ENCODE data around the gene AGPS.
"Not testable (repeated sequence)": the region's sequence is repeated elsewhere in the genome, so short reads cannot be mapped to it uniquely, and the experiment has no call there.

The AGPS gene

DNA sequence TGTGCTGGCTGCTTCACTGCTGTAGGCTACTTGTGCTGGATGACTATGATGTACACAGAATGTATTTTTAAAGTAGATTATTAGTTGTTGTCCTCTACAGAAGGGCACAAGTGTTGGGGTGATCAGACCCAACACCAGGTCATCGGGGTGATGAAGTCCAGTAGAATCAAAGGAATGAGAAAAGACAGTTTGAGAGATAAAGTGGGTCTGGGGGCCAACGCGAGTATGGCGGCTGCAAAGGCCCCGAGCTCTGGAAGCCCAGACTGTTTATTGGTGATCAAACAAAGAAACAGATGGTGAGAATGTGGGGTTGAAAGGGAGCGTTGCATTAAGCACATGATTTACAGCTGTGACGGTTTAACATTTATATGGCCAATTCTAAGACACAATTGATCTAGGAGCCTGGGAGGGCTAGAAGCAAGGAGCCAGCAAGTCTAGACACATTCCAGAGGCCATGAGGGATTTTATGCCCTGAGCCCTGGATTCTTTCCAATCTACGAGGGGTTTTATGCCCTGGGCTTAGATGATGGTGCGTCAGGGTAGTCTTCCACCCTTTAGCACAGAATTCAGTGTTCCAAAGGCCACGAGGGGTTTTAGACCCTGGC is 153.5 kb downstream of the AGPS start:
- intact Hi-C loops (cut with DNase I) = no loop called here
- no peak for DNase-seq

DNA sequence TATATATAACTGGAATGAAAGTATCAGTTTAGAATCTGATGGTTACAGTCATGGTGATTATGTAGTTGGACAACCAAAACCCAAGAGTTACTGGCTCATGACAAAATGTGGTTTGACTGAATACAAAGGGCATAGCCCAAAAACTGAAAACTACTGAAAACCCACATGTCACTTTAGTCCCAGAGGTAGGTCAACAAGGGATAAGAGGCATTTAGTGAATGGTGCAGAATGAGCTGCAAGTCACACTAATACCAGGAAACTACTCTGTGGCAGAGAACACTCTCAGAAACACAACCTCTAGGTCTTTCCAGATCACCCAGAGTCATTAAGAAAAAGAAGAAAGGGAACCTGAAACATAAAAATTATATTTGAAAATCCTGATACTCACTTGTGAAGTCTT is 154.5 kb downstream of the AGPS start:
- DNase-seq = no peak
- intact Hi-C loops (cut with DNase I) = no loop called here

DNA sequence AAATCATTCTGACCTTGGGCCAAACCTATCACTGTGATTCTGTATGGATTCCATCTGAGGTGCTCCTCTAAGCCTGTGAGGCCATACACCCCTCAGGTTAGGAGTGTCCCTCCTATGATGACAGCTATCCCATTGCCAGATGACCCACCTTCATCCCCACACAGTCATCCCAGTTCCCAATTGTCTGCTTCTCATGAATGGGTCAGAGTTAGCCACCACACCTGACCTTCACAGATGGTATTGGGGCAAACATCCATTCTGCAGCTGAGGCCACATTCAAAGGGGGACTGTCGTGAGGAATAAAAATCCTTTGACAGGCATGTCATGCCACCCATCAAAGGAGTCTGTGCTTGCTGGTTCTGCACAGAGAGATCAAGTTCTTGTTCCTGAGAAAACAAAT is 155.2 kb downstream of the AGPS start:
- intact Hi-C loops (cut with DNase I) = no loop called here
- no peak for DNase-seq

DNA sequence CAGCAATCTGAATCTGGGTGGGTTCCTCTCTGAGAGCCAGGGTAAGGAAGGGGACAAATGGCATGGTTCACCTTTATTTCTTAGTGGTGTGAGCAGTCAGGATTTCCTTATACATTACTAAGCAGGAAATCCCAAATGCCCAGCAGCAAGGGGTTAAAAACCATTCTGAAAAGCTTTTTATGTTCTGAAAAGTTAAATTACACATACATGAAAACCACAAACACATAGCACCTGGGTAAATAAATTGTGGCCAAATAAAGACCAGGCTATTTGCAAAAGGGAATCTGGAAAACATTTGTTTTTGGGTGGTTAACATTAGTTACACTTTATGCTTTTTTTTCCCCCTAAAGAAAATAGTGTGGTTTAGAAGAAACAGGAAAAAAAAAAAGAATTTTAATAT is 156.1 kb downstream of the AGPS start:
- intact Hi-C loops (cut with DNase I) = no loop called here
- no peak for DNase-seq

DNA sequence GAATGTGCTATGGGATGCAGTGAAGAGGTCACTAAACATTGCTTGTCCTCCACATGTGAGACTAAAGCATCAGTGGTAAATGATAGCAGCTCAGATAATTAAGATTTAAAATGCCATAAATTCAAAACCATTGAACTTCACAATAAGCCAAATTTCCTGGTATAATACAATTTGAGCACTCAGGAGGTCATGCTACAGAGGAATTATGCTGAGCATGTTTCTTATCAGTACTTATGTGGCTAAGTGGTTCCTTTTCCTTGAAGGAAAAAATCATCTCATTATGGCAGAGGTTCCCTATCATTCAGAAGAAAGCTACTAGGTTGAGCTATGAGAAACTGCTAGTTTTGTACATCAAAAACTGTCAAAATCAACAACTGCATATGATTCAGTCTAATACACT is 156.6 kb downstream of the AGPS start:
- intact Hi-C loops (cut with DNase I) = no loop called here
- no peak for DNase-seq

DNA sequence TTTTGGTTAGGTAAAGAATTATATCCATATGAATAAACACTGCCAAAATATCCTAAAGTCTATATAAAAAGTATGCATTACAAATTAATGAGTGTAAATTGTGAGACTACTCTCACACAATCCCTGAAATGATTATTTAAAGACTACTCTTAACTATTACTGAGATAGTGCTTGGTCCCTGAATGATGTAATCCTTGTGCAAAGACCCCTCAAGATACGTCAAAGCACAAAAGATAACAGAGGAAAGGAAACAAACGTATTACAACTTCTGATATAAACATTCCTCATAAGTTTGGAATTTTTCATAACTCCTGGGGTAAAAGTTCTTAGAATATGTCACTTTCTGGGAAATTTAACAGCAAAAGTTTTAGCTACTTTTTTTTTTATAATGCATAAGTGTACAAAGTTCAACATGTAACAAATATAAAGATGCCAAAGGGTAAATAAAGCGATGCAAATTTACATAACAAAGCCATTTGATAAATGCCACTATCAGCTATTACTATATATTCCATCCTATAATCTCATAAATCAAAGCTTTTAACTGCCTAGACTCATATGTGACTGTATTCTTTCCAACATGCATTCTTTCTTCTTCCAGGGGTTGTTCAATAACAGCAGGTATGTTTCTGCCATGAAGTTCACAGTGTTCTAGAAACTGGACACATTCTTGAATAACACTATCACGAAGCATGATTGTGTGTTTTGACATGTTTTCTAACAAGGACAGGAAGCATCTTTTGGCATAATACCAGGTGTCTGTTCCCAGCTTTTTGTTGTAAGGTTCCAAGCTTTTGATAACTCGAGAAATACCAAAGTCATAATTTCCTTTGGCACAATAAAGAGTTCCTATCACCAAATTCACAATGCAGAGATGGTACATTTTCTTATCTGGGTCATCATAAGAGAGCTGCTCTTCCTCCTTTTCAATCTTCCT is 158.0 kb downstream of the AGPS start:
- intact Hi-C loops (cut with DNase I) = loop anchor here (5.0 kb wide), 2 partner anchors 52 to 72 kb away; no protein-coding TSS in a partner anchor
- DNase-seq = no peak

DNA sequence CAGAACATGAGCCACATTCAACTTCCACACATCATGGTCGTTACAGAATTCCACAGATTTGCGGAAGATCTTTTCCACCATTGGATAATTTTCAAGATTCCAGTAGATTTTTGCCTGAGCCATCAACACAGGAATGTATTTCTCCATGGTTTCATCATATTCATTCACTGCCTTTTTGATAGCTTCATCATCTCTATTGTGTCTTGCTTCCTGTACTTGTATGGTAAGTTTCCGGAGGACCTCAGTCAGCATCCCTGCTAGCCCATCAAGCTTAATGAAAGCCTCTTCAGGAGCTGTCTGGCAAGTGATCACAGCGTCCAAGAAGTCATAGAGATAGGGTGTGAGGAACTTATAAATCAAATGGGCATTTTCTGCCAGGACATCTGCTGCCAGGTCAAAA is 158.8 kb downstream of the AGPS start:
- intact Hi-C loops (cut with DNase I) = loop anchor here (5.0 kb wide), 2 partner anchors 51 to 71 kb away; no protein-coding TSS in a partner anchor
- DNase-seq = not testable (repeated sequence)

DNA sequence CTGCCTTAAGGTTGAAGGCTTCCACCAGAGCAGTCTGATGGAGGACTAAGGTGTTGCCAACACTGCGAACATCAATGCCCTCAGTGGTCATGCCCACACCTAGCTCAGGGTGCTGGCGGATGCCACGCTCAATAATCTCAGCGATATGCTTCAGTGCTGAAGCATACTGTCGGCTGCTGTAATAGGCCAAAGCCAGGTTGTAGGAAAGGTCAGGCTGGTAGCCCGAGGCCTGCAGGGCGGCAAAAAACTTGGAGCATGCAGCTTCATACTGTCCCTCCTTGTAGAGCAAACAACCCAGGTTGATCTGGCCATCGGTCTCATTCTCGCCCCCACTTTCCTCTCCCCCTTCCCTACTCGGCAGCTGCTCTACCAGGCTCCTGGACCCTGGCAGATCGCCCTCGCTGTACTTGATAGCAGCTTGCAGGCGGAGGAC is 159.4 kb downstream of the AGPS start:
- intact Hi-C loops (cut with DNase I) = loop anchor here (5.0 kb wide), 2 partner anchors 50 to 70 kb away; no protein-coding TSS in a partner anchor

DNA sequence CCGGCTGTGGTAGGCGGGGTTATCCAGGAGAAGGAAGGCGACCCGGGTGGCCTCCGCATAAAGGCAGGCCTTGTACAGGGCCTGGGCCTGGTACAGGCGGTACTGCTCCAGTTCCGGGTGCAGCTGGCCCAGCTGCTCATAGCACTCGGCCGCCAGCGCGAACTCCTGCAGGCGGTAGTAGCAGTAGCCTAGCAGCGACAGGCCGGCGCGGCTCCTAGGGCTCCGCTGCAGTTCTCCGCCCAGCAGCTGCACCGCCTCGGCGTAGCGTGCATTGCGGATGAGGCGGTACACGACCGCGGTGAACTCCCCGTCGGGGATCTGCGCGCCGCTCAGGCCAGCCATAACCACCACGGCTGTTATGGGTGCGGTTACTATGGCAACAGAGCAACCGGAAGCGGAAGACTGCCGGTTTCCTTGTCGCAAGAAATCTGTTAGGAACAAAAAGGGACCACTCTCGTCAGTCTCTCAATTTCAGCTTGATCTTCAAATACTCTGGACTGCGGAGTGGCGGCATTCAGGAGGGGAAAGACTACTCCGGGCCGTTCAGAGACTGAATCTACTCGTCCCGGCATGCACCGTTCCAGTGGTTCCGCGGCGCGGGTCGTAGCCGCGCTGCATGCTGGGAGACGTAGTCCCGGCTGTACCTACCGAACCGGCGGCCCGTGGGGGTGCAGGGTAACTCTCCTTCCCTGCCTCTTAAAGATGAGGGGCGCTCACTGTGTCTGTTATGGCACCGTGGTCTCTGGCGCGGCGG is 160.0 kb downstream of the AGPS start:
- intact Hi-C loops (cut with DNase I) = loop anchor here (5.0 kb wide), 2 partner anchors 50 to 70 kb away; no protein-coding TSS in a partner anchor
- peak; percentile 80 to 98 (median 88) for DNase-seq

More for the DNA sequence above, 159.4 kb downstream of the AGPS start:
- peak in 4 of 10 donors; percentile 22 to 82 (median 79) for DNase-seq

DNA sequence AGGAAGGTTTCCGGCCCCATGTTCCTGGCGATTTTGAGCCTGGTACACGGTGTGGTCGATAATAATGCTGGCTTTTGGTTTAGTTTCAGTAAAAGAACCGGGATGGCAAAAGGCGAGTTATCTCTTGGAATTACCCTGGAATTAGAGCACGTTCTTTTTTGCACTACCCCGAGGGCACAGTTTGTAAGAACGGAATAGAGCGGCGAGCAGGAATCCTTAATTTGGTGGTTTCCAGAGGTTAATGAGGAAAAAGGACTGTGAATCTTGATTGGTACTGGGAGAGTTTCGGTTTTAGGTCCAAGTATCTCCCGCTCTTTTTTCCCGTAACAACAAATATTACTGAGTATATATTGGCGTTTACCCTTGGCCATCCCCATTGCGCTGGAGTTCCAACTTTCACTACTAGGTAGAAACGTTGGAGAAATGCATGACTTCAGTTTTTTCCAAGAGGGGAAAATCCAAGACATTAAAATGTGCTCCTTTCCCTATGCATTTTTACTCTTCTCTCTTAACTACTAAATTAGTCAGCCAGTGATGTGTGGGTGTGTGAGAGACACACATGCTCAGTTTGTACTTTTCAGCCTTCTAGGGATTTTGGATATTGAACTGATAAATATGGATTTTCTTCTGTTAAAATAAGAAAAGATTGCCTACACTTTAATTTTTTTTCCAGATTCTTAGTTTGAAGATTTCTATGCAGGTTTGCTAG is 160.8 kb downstream of the AGPS start:
- intact Hi-C loops (cut with DNase I) = loop anchor here (5.0 kb wide), 2 partner anchors 49 to 69 kb away; no protein-coding TSS in a partner anchor
- no peak for DNase-seq

DNA sequence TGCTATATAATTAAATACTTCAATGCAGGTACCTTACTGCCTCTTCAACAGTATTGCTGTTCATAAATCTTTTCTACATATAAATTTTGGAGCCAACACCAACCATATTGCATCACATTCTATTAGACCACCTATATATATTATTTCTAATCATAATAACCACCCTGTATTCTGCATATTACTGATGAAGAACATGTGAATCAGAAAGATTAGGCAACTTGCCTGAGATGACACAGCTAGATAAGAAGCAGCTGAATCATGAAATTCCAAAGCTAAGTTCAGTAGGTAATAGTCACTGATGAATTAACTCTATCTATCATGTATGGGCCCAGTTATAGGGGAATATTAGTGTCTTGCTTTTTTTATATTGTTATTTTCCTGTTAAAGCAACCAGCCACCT is 161.8 kb downstream of the AGPS start:
- no peak for DNase-seq
- intact Hi-C loops (cut with DNase I) = loop anchor here (5.0 kb wide), 2 partner anchors 48 to 68 kb away; no protein-coding TSS in a partner anchor

DNA sequence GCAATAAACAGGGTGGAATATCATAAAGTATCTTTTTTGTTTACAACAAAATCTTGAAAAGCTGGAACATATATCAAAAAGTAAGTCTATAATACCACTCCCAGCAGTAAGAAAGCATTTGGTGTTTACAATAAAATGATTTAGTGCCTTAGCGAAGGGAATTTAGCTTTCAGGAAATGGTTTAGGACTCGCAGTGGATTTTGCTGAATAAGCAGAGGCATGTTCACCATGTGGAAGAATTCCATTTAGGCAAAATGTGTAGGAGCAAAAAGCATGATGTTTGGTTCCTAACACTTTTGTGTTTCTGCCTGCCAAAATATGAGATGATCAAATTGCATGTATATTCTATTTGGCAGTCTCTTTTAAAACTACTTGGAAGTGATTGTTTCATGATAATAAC is 163.6 kb downstream of the AGPS start:
- intact Hi-C loops (cut with DNase I) = no loop called here
- no peak for DNase-seq

DNA sequence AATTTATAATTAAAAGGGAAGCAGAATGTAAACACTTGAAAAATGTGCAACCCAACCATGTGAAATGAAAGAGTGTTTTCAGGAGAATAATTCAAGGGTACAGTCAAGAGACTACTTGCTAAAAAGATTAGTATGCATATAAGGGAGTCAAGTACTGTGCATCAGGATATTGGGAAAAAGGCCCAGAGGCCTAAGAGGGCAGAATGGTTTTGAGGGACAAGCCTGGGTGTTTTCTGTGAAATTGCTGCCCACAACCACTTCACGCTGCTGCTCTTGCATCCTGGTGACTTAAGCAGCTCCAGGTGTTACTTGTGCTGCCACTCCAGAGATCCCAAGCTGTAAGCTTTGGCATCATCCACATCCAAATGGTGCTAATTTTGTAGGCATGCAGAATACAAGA is 165.2 kb downstream of the AGPS start:
- intact Hi-C loops (cut with DNase I) = no loop called here
- no peak for DNase-seq

DNA sequence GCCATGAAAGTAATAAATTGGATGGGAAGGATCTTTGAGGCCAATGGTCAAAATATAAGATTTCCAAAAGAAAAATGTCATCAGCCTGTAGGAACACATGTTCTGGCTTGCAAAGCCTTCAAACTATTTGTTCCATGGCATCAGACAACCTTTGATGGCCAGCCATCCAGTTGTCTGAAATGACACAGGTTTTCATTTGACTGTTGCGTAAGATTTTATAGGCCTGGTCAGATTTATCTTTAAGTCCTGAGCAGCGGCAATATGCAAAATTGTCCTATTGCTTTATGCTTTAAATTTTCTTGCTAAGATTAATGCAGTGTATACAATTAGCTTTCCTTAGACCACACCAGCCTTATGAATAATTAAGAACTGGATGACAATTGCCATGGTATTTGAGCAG is 167.1 kb downstream of the AGPS start:
- intact Hi-C loops (cut with DNase I) = no loop called here
- no peak for DNase-seq

DNA sequence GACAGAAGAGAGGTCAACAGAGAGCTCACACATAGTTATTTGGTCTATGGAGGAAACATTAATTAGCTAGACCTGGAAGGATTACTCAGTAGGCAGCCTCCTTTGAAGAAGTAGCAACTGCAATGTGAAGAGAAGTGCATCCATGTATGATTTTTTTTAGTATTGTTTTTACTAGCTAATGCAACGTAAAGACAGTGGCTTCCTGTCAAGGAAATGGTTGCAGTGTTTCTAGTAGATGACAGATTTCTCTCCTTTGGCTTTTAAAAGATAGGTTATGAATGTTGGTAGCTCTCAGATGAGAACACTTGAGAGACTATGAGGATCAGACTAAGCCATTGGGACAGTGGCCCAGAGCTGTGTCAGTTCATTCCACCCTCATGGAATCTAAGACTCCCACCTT is 175.8 kb downstream of the AGPS start:
- intact Hi-C loops (cut with DNase I) = no loop called here
- DNase-seq = no peak

DNA sequence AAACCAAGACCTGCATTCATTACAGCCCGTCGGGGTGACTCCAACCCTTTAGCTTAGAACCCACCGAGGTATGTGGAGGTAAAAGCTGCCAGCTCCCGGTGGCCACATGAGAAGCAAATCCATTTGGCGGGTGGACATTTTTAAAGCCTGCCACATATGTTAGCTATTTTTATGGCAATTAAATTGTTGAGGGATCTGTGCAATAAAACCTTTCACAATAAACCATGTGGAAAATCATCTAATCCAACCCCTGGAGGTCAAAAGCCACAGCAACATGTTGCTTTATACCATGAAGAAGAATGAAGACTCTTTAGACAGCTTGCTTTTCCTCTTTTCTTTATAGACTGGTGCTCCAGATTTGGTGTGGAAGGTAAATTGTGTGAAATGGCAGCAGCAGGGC is 176.3 kb downstream of the AGPS start:
- intact Hi-C loops (cut with DNase I) = no loop called here
- no peak for DNase-seq

DNA sequence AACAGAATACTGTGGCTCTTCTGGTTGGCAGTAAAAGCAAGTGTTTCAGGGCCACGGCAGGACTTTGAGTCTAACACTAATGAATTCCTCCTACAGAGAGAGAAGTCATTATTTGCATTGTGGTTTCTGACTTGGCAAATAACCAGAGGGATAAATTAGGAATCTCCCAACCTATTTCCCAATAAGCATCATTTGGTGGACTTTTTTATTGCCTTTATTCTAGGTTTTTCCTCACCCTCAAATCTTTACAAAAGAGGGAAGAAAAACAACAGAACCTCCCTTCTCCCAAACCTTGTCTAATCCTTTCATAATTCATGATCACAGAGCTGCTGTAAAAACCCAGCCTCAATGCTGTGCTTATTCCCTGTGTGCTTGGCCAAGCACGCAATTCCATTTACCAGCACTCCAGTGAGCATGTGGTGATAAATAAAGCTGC is 179.7 kb downstream of the AGPS start:
- no peak for DNase-seq
- intact Hi-C loops (cut with DNase I) = no loop called here

DNA sequence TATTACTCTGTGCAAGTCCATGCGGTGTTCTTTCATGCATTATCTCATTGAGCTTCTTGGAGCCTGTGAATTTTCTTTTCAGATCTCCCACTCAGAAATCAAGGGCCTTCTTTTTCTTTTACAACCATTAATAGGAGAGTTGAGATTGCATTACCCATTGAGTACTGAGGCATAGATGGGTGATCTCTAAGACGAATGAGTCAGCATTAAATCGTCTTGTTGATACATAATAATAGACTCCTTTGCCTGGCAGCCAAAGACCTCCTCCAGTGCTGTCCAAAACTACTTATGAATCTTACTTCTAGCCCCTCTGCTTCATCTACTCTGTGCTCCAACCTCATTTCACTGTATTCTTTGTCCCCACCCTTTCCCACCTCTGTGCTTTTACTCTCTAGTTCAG is 180.5 kb downstream of the AGPS start:
- no peak for DNase-seq
- intact Hi-C loops (cut with DNase I) = no loop called here

DNA sequence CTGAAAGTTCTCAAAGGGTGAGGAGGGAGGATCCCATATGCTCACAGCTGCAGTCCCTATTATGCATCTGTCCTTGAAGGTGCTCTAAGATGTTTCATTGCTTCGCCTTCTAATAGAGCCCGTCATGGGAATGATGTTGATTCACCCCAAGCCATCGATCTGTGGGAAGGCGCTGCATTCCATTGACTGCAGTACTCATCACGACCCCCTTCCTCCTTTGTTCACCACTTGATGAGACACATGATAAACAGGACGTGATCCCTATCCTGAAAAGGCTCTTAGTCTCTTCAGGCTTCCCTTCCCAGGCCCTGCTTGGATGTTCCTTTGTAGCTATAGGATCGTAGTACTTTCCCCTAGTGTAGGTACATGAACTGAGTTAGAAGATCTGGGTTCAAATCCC is 181.8 kb downstream of the AGPS start:
- DNase-seq = no peak
- intact Hi-C loops (cut with DNase I) = no loop called here

DNA sequence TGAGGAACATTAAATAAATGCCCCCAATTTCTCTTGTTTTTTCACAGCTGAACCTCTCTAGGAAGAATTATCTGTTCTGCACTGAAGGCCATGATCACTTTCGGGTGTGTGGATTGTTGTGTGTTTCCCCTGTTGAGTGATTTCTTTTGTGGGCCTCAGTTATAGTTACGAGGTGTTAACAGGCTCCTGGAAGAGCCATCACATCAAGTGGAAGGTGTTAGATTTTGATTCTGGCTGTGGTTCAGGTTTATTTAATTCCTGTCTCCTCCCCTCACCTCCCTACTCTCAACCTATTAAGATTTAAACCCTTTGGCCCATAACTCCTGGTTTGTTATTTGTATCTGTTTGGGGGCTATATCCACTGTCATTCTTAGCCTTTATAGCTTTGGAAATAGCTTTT is 182.8 kb downstream of the AGPS start:
- intact Hi-C loops (cut with DNase I) = no loop called here

More for the DNA sequence above, 182.8 kb downstream of the AGPS start:
- DNase-seq = no peak

All from posterior cingulate gyrus (tissue), 11 donors.